Panc1 (cell line): Measurements from ENCODE around the gene CACTIN.

Experiments
- POLR2AphosphoS5 ChIP-seq: IDR thresholded peaks from 2 replicates; pipeline ENCODE4 v1.6.1; 2012; ENCODE audit warnings: mild to moderate bottlenecking, low read depth, low read length, moderate library complexity
- SIN3A ChIP-seq: IDR thresholded peaks from 2 replicates; pipeline ENCODE4 v1.6.1; 2012; ENCODE audit warnings: low read depth, mild to moderate bottlenecking, low read length, moderate library complexity, borderline replicate concordance; ENCODE audit not compliant: insufficient read depth
- TCF7L2 ChIP-seq: IDR thresholded peaks from 2 replicates; pipeline ENCODE4 v1.6.1; 2011; ENCODE audit warnings: mild to moderate bottlenecking, low read depth, low read length, inconsistent platforms
- TF ChIP-seq, protein P1 (sequence below): fragments of 450-650 bp; IDR thresholded peaks from 2 replicates; pipeline ENCODE4 v1.5.1; 2017; ENCODE audit warnings: mild to moderate bottlenecking
- TF ChIP-seq, protein P2 (sequence below), 2 experiments: IDR thresholded peaks; 2 replicates each; pipeline ENCODE4 v1.6.1; 2011 to 2012; ENCODE audit warnings: low read depth in 2 of 2, control low read depth in 1 of 2, low read length in 1 of 2, mild to moderate bottlenecking in 1 of 2, moderate library complexity in 1 of 2; ENCODE audit not compliant: insufficient read depth in 1 of 2

DNA sequence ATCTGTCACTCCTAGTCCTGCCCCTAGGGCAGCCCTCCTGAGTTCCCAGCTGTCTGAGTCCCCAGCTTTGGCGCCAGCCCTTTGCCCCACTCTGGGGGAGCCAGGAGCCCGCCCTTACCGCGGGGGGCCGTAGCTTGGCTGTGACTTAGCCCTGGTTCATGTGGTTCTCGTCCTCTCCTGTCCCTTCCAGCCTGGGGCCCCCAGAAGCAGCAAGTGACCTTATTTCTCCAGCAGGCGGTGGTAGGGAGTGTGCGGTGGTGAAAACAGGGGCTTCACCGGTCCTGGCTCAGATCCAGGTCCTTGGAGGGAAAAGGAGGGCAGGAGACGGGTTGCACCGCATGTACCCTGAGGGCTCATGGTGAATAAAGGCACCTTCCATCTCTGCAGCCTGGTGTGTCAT, 33.4 kb downstream of the CACTIN start:
- TF ChIP-seq, protein P1, sequence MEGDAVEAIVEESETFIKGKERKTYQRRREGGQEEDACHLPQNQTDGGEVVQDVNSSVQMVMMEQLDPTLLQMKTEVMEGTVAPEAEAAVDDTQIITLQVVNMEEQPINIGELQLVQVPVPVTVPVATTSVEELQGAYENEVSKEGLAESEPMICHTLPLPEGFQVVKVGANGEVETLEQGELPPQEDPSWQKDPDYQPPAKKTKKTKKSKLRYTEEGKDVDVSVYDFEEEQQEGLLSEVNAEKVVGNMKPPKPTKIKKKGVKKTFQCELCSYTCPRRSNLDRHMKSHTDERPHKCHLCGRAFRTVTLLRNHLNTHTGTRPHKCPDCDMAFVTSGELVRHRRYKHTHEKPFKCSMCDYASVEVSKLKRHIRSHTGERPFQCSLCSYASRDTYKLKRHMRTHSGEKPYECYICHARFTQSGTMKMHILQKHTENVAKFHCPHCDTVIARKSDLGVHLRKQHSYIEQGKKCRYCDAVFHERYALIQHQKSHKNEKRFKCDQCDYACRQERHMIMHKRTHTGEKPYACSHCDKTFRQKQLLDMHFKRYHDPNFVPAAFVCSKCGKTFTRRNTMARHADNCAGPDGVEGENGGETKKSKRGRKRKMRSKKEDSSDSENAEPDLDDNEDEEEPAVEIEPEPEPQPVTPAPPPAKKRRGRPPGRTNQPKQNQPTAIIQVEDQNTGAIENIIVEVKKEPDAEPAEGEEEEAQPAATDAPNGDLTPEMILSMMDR, result no peak
- TF ChIP-seq POLR2AphosphoS5 (no peak), TCF7L2 (no peak), SIN3A (no peak)
- TF ChIP-seq, protein P2, sequence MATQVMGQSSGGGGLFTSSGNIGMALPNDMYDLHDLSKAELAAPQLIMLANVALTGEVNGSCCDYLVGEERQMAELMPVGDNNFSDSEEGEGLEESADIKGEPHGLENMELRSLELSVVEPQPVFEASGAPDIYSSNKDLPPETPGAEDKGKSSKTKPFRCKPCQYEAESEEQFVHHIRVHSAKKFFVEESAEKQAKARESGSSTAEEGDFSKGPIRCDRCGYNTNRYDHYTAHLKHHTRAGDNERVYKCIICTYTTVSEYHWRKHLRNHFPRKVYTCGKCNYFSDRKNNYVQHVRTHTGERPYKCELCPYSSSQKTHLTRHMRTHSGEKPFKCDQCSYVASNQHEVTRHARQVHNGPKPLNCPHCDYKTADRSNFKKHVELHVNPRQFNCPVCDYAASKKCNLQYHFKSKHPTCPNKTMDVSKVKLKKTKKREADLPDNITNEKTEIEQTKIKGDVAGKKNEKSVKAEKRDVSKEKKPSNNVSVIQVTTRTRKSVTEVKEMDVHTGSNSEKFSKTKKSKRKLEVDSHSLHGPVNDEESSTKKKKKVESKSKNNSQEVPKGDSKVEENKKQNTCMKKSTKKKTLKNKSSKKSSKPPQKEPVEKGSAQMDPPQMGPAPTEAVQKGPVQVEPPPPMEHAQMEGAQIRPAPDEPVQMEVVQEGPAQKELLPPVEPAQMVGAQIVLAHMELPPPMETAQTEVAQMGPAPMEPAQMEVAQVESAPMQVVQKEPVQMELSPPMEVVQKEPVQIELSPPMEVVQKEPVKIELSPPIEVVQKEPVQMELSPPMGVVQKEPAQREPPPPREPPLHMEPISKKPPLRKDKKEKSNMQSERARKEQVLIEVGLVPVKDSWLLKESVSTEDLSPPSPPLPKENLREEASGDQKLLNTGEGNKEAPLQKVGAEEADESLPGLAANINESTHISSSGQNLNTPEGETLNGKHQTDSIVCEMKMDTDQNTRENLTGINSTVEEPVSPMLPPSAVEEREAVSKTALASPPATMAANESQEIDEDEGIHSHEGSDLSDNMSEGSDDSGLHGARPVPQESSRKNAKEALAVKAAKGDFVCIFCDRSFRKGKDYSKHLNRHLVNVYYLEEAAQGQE (IDR thresholded peaks at IDR 0.05; ENCODE audit: insufficient read depth in 1 of 2, low read depth in 2 of 2, low read length in 1 of 2), result no peak
